Posterior vena cava (tissue), 2 donors: ENCODE measurements around the gene ASB18. TPM values are rescaled to one million over a fixed set of nuclear protein-coding genes. Genes with fewer than 3 reads are reported as not detected.

Experiments
- DNase-seq: peaks from one replicate; pipeline ENCODE4 v3.0.0-alpha.2; 2020; ENCODE audit warnings: low spot score
- intact Hi-C, 2 donors: fragments of 100-400 bp; cut with DNase I; formaldehyde crosslinking; loops; one replicate each; pipeline versions ENCODE4 v1.14.1 to v1.14.2; 2022 to 2023
- total RNA-seq, 2 donors: library from RNA; stranded (reverse); fragmentation: NEBNext Ultra II Directional; extraction: Animal tissue kit (Norgen Biotek cat#: 25700); gene quantifications; one replicate each; pipeline ENCODE4 v1.2.1, GENCODE V29; 2021
- donor health status: DM: yes; HTN: yes; CAD: no.
- donor health status: DM: yes; HTN: yes; CAD: no.

The ASB18 gene
- total RNA-seq, 2 donors from 2014 or later, result not detected

GRCh38 chr2:236215196-236215595 lies 49.0 kb downstream of the ASB18 start:
- intact Hi-C loops, result no loop called here
- DNase-seq, result no peak

GRCh38 chr2:236214376-236214995 lies 49.7 kb downstream of the ASB18 start:
- intact Hi-C loops, result no loop called here

GRCh38 chr2:236211296-236211695 lies 52.9 kb downstream of the ASB18 start:
- intact Hi-C loops, result no loop called here
- DNase-seq, result no peak

More at GRCh38 chr2:236214376-236214995, 49.7 kb downstream of the ASB18 start:
- DNase-seq, result no peak

GRCh38 chr2:236210536-236210935 lies 53.7 kb downstream of the ASB18 start:
- intact Hi-C loops, result no loop called here
- no peak for DNase-seq

GRCh38 chr2:236209996-236210395 lies 54.2 kb downstream of the ASB18 start:
- intact Hi-C loops, result no loop called here
- DNase-seq, result no peak

GRCh38 chr2:236209535-236209934 lies 54.7 kb downstream of the ASB18 start:
- intact Hi-C loops, result no loop called here
- no peak for DNase-seq

- intact Hi-C loops, result no loop called here
- no peak for DNase-seq
These were observed 55.9 kb downstream of the ASB18 start for GRCh38 chr2:236208019-236208926.

- no peak for DNase-seq
- intact Hi-C loops, result no loop called here
These were observed 56.7 kb downstream of the ASB18 start for GRCh38 chr2:236207472-236207871.

- no peak for DNase-seq
- intact Hi-C loops, result no loop called here
These were observed 58.1 kb downstream of the ASB18 start for GRCh38 chr2:236205867-236206645.

- intact Hi-C loops, result no loop called here
- no peak for DNase-seq
These were observed 59.3 kb downstream of the ASB18 start for GRCh38 chr2:236204953-236205352.

GRCh38 chr2:236200378-236200777 lies 63.8 kb downstream of the ASB18 start:
- DNase-seq, result no peak

GRCh38 chr2:236196366-236196765 lies 67.8 kb downstream of the ASB18 start:
- intact Hi-C loops, result no loop called here
- peak; percentile 51 for DNase-seq

More at GRCh38 chr2:236200378-236200777, 63.8 kb downstream of the ASB18 start:
- intact Hi-C loops, result no loop called here

- peak; percentile 58 for DNase-seq
- intact Hi-C loops, result no loop called here
These were observed 68.5 kb downstream of the ASB18 start for GRCh38 chr2:236195726-236196125.

- intact Hi-C loops, result no loop called here
- DNase-seq, result peak; percentile 28
These were observed 69.4 kb downstream of the ASB18 start for GRCh38 chr2:236194786-236195185.

GRCh38 chr2:236193026-236193425 lies 71.2 kb downstream of the ASB18 start:
- no peak for DNase-seq
- intact Hi-C loops, result no loop called here

GRCh38 chr2:236190674-236191073 lies 73.5 kb downstream of the ASB18 start:
- intact Hi-C loops, result no loop called here
- DNase-seq, result no peak

GRCh38 chr2:236184701-236185100 lies 79.5 kb downstream of the ASB18 start:
- DNase-seq, result no peak
- intact Hi-C loops, result no loop called here

- DNase-seq, result no peak
- intact Hi-C loops, result no loop called here
These were observed 83.3 kb downstream of the ASB18 start for GRCh38 chr2:236180831-236181453.

GRCh38 chr2:236180076-236180816 lies 84.0 kb downstream of the ASB18 start:
- intact Hi-C loops, result no loop called here
- DNase-seq, result no peak
